GM12801 (cell line): ENCODE results near the gene SORCS2.

Experiments used
- CTCF ChIP-seq: IDR thresholded peaks from one replicate; pipeline ENCODE4 v1.5.1; 2011; ENCODE audit warnings: control low read depth; ENCODE audit not compliant: insufficient read length; ENCODE audit errors: extremely low read depth

SORCS2 gene

GRCh38 chr4:7574287-7575014 is 382.1 kb downstream of the SORCS2 start:
- no peak for TF ChIP-seq CTCF

GRCh38 chr4:7575426-7575825 is 383.1 kb downstream of the SORCS2 start:
- no peak for TF ChIP-seq CTCF

- no peak for TF ChIP-seq CTCF
These were observed 389.1 kb downstream of the SORCS2 start for GRCh38 chr4:7581477-7581876.

DNA sequence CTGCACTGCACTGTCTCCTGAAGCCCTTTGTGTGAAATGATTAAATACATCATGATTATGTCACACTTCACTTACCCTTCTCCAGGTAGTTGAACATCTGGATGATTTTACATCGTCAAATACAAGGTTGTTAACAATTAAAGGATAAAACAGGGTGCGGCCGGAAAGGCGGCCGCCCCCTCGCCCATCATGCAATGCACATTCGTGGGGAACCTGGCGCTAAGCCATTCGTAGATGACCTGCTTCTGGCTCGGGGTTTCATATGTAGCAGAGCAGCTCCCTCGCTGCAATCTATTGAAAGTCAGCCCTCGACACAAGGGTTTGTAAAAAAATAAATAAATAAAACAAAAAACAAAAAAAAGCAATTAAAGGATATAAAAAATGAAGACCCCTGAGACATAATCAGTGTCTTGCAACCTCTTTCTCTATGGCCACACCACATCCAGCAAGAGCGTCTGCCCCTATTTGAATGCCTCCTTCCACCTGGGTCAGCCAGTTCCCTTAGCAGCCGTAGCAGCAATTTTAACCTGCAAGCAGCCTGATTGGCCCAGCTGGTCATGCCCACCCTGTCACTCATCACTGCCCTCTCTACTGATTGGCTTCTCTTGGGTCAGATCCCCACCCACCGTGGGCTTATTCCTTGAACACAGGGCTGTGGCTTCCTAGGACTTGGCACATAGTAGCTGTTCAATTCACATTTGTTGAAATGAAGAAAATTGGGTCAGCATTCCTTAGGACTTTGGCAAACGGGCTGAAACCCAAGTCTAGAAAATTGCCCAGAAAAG is 390.2 kb downstream of the SORCS2 start:
- no peak for TF ChIP-seq CTCF

DNA sequence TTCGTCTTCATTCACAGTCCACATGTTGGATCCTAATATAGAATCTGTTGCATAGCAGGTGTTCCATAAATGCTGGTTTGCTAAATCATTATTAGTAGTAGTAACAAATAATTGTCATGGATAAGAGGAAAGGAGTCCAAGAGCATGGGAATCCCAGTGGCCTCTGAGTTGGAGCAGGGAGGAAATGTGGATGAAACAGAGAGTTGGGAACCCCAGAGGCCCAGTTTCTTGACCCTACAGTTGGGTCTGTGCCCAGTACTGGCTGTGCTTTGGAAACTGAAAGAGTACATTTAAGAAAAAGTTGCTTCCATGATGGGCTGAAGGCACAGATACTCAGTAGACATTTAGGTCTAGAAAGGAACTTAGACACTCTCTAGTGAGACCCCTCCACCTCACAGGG is 391.8 kb downstream of the SORCS2 start:
- TF ChIP-seq CTCF = no peak

GRCh38 chr4:7584606-7585159 is 392.3 kb downstream of the SORCS2 start:
- TF ChIP-seq CTCF = no peak

GRCh38 chr4:7585768-7586167 is 393.4 kb downstream of the SORCS2 start:
- no peak for TF ChIP-seq CTCF
